ENCODE data around the gene AATK.
A peak's percentile ranks its signal among the peaks of the same experiment; 100 is the strongest.

AATK gene

DNA sequence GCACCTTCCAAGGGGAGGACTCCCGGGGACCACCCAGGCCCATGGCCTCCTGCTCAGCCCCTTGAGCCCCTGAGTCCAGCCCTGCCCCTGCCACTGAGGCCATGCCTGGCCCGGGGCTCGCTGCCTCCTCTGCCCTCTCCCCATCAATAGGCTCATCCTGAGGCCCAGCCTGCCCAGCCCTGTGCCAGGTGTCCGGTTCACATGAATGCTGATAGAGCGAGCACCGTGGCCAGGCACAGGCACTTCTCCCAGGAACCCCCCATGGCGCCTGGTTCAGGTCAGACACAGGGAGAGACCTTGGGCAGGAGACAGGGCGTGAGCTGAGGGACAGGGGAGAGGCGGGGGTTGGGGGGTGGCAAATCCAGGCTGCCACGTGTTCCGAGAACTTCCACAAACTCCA is 3.5 kb downstream of the AATK start:
- Histone ChIP-seq H3K4me1 (ENCODE audit: control insufficient read depth in 2 of 2, insufficient read depth in 2 of 2, low read length in 2 of 2) (peaks cover 0 to 3% of the 10 kb centered on the region in 2 donors), H3K27me3 (ENCODE audit: control insufficient read depth in 2 of 2, insufficient read depth in 2 of 2, low read length in 2 of 2) (peaks cover 6 to 17% of the 10 kb centered on the region in 2 donors), H3K27ac (ENCODE audit: low read depth in 2 of 2, low read length in 2 of 2) (no peak overlapping the region), H3K36me3 (ENCODE audit: control insufficient read depth in 2 of 2, insufficient read depth in 2 of 2, low read length in 2 of 2) (no peaks in the 10 kb centered on the region), H3K9ac (ENCODE audit: low read depth in 1 of 2, low read length in 2 of 2) (no peak overlapping the region), H3K9me3 (ENCODE audit: control insufficient read depth in 2 of 2, low read length in 2 of 2) (no peaks in the 10 kb centered on the region), H3K4me3 (ENCODE audit: low read length in 2 of 2) (no peak overlapping the region)

DNA sequence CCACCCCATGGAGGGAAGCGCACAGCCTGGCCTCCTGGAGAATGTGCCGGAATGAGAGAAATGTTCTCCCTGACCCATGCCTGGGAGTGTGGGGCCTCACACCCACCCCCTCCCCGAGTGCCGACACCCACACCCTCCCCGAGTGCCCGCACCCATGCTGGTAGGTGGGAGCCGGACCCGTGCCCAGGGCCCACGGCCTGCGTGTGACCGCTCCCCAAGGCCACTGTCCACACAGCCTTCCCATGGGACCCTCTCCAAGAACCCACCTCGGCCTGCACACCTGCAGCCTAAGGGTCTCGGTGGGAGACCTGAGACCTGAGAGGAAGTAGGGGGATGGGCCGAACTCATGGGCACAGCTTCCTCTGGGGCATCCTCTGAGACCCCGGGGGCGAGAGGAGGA is 4.0 kb downstream of the AATK start:
- no peak overlapping the region for H3K27ac ChIP-seq (ENCODE audit: low read depth in 2 of 2, low read length in 2 of 2)
- H3K27me3 ChIP-seq (ENCODE audit: control insufficient read depth in 2 of 2, insufficient read depth in 2 of 2, low read length in 2 of 2), result peaks cover 6 to 16% of the 10 kb centered on the region in 2 donors
- no peaks in the 10 kb centered on the region for H3K36me3 ChIP-seq (ENCODE audit: control insufficient read depth in 2 of 2, insufficient read depth in 2 of 2, low read length in 2 of 2)
- H3K9me3 ChIP-seq (ENCODE audit: control insufficient read depth in 2 of 2, low read length in 2 of 2), result no peaks in the 10 kb centered on the region
- H3K4me3 ChIP-seq (ENCODE audit: low read length in 2 of 2), result no peak overlapping the region
- no peak overlapping the region for H3K9ac ChIP-seq (ENCODE audit: low read depth in 1 of 2, low read length in 2 of 2)
- H3K4me1 ChIP-seq (ENCODE audit: control insufficient read depth in 2 of 2, insufficient read depth in 2 of 2, low read length in 2 of 2), result peaks cover 0 to 3% of the 10 kb centered on the region in 2 donors

DNA sequence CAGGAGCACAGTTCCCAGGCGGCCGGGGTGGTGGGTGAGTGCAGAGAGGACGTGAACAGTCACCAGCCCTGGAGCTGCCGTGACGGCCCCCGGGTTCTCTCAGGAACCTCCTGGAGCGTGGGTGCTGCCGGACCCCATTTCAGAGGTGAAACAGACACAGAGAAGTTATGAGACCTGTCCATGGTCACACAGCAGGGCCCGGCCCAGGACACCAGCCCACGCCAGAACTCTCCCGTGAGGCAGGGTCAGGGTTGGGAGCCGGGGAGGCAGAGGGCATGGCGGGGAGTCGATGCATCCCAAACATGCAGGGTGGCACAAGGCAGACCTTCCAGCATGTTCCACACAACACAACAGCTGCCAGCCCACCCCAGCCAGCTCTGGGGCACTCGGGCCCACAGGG is 4.5 kb downstream of the AATK start:
- Histone ChIP-seq H3K4me3 (ENCODE audit: low read length in 2 of 2) (no peak overlapping the region), H3K36me3 (ENCODE audit: control insufficient read depth in 2 of 2, insufficient read depth in 2 of 2, low read length in 2 of 2) (no peaks in the 10 kb centered on the region), H3K9me3 (ENCODE audit: control insufficient read depth in 2 of 2, low read length in 2 of 2) (no peaks in the 10 kb centered on the region), H3K4me1 (ENCODE audit: control insufficient read depth in 2 of 2, insufficient read depth in 2 of 2, low read length in 2 of 2) (peaks cover 0 to 3% of the 10 kb centered on the region in 2 donors), H3K27me3 (ENCODE audit: control insufficient read depth in 2 of 2, insufficient read depth in 2 of 2, low read length in 2 of 2) (peaks cover 6 to 12% of the 10 kb centered on the region in 2 donors), H3K27ac (ENCODE audit: low read depth in 2 of 2, low read length in 2 of 2) (no peak overlapping the region), H3K9ac (ENCODE audit: low read depth in 1 of 2, low read length in 2 of 2) (no peak overlapping the region)

DNA sequence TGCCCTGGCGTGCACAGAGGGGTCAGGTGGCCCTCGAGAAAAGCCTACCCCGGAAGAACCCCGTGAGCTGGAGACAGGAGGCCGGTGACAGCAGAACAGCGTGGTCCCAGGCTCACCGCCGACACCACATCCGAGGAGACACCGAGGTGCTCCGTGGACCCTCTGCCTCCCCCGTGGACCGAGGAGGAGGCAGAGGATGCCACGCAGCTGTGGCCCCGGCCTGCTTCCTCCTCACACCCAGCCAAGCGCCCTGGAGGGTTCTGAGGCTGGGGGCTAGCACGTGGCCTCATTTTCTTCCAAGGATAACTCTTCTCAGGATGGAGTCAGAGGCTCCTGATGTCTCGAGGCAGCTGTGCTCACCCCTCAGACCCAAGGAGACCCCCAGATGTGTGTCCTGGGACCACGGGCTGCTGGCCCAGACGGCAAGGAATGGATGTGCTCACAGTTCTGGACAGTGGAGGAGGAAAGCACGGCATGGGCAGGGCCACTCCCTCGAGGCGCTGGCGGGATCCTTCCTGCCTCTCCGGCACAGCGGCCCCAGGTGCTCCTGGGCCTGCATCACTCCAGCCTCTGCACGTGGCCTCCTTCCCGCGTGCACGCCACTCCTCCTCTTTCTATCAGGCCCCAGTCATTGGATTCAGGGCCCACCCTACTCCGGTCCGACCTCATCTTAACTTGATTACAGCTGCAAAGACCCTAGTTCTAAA is 5.1 kb downstream of the AATK start:
- no peak overlapping the region for H3K27ac ChIP-seq (ENCODE audit: low read depth in 2 of 2, low read length in 2 of 2)
- H3K9ac ChIP-seq (ENCODE audit: low read depth in 1 of 2, low read length in 2 of 2), result no peak overlapping the region

DNA sequence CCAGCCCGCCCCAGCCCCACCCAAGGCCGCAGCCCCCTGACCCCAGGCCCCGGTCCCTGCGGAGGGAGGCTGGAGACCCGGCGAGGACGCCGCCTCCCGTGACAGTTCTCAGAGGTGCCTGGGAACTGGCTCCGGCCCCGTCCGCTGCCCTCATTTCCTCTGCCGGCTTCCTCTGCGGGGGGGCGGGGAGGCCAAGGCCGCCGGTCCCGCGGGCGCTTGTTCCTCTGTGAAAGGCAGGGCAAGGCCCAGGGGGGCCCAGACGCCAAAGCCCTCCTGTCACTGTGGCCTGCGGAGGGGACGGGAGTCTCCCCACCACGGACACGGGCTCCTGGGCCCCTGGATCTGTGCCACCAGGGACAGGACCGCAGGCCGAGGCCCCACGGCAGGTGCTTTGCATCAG is 5.7 kb downstream of the AATK start:
- Histone ChIP-seq H3K27me3 (ENCODE audit: control insufficient read depth in 2 of 2, insufficient read depth in 2 of 2, low read length in 2 of 2) (peaks cover 6 to 7% of the 10 kb centered on the region in 2 donors), H3K27ac (ENCODE audit: low read depth in 2 of 2, low read length in 2 of 2) (no peak overlapping the region), H3K9me3 (ENCODE audit: control insufficient read depth in 2 of 2, low read length in 2 of 2) (no peaks in the 10 kb centered on the region), H3K9ac (ENCODE audit: low read depth in 1 of 2, low read length in 2 of 2) (no peak overlapping the region), H3K36me3 (ENCODE audit: control insufficient read depth in 2 of 2, insufficient read depth in 2 of 2, low read length in 2 of 2) (no peaks in the 10 kb centered on the region), H3K4me3 (ENCODE audit: low read length in 2 of 2) (no peak overlapping the region), H3K4me1 (ENCODE audit: control insufficient read depth in 2 of 2, insufficient read depth in 2 of 2, low read length in 2 of 2) (no peaks in the 10 kb centered on the region)

More for the DNA sequence above, 5.1 kb downstream of the AATK start:
- H3K36me3 ChIP-seq (ENCODE audit: control insufficient read depth in 2 of 2, insufficient read depth in 2 of 2, low read length in 2 of 2), result no peaks in the 10 kb centered on the region
- H3K27me3 ChIP-seq (ENCODE audit: control insufficient read depth in 2 of 2, insufficient read depth in 2 of 2, low read length in 2 of 2), result peaks cover 6 to 11% of the 10 kb centered on the region in 2 donors
- H3K4me1 ChIP-seq (ENCODE audit: control insufficient read depth in 2 of 2, insufficient read depth in 2 of 2, low read length in 2 of 2), result peaks cover 0 to 3% of the 10 kb centered on the region in 2 donors
- H3K4me3 ChIP-seq (ENCODE audit: low read length in 2 of 2), result no peak overlapping the region
- no peaks in the 10 kb centered on the region for H3K9me3 ChIP-seq (ENCODE audit: control insufficient read depth in 2 of 2, low read length in 2 of 2)

DNA sequence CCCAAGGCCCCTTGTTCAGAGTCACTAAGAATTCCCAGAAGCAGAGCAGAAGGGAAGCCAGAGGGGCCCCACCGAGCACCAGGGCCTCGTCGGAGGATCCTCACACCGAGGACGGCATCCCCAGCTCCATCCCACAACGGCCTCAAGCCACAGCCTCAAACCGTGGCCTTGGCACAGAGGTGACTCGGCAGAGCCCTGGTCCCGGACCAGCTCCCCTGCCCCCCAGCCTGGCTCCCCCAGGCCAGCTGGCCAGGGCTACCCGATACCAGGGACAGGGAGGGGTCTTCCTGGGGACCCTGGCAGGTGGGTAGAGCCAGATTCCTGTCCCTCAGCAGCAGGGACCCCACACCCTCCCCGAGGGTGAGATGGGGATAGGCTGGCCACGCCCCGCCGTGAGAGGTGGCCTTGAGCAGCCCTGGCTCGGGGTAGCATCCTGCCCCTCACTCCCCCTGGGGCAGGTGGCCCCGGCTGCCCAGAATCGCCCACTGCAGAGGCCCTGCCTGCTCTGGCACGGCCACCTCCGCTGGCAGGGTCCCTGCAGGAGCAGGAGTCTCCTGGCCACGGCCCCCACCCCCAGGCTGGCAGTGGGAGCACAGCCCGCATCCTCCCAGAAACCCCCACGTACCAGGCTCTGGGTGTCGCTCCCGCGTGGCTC is 6.3 kb downstream of the AATK start:
- peaks cover under 1 to 3% of the 10 kb centered on the region in 2 donors for H3K27me3 ChIP-seq (ENCODE audit: control insufficient read depth in 2 of 2, insufficient read depth in 2 of 2, low read length in 2 of 2)
- H3K4me1 ChIP-seq (ENCODE audit: control insufficient read depth in 2 of 2, insufficient read depth in 2 of 2, low read length in 2 of 2), result no peaks in the 10 kb centered on the region
- H3K27ac ChIP-seq (ENCODE audit: low read depth in 2 of 2, low read length in 2 of 2), result no peak overlapping the region
- no peaks in the 10 kb centered on the region for H3K36me3 ChIP-seq (ENCODE audit: control insufficient read depth in 2 of 2, insufficient read depth in 2 of 2, low read length in 2 of 2)
- H3K9me3 ChIP-seq (ENCODE audit: control insufficient read depth in 2 of 2, low read length in 2 of 2), result no peaks in the 10 kb centered on the region
- no peak overlapping the region for H3K9ac ChIP-seq (ENCODE audit: low read depth in 1 of 2, low read length in 2 of 2)
- H3K4me3 ChIP-seq (ENCODE audit: low read length in 2 of 2), result peak overlapping the region in 1 of 2 donors; percentile 35

DNA sequence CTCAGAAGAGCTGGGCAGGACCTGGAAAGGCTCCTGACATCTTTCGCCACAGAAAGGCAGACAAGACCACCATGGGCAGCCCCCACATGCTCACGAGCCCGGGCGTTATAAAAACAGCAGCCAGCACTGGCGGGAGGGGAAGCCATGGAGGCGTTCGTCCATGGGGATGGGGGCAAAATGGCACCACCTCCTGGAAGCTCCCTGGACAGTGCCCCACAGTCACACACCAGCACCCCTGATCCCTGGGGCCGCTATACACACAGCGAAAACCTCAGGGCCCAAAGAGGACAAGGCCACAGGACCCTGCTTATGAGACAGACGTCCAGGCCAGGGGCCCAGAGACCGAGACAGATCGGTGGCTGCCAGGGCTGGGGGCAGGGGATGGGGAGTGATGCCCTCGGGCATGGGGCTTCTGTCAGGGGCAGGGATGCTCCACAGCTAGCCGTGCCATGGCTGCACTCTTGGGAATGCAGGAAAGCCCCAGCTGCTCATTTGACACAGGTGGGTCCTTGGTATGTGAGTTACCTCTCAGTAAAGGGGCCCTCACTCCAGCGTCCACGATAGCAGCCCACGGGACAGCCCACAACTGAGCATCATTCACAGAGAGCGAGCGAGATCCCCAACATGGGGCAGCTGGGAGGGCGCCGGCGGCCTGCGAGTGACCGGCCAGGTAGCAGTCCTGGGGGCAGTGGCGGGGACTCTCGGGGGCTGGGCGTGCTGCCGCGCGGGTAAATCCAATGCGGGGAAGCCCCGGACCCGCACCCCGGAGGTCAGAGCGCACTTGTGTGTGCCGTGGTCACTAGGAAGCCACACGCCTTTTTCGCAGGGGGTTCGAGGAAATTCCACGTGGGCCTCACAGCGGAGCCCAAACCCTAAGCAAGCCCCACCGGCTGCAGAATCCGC is 7.1 kb downstream of the AATK start:
- Histone ChIP-seq H3K27ac (ENCODE audit: low read depth in 2 of 2, low read length in 2 of 2) (no peak overlapping the region), H3K27me3 (ENCODE audit: control insufficient read depth in 2 of 2, insufficient read depth in 2 of 2, low read length in 2 of 2) (peaks cover 0 to 1% of the 10 kb centered on the region in 2 donors), H3K4me3 (ENCODE audit: low read length in 2 of 2) (no peak overlapping the region), H3K9ac (ENCODE audit: low read depth in 1 of 2, low read length in 2 of 2) (no peak overlapping the region), H3K9me3 (ENCODE audit: control insufficient read depth in 2 of 2, low read length in 2 of 2) (no peaks in the 10 kb centered on the region), H3K36me3 (ENCODE audit: control insufficient read depth in 2 of 2, insufficient read depth in 2 of 2, low read length in 2 of 2) (no peaks in the 10 kb centered on the region), H3K4me1 (ENCODE audit: control insufficient read depth in 2 of 2, insufficient read depth in 2 of 2, low read length in 2 of 2) (no peaks in the 10 kb centered on the region)

DNA sequence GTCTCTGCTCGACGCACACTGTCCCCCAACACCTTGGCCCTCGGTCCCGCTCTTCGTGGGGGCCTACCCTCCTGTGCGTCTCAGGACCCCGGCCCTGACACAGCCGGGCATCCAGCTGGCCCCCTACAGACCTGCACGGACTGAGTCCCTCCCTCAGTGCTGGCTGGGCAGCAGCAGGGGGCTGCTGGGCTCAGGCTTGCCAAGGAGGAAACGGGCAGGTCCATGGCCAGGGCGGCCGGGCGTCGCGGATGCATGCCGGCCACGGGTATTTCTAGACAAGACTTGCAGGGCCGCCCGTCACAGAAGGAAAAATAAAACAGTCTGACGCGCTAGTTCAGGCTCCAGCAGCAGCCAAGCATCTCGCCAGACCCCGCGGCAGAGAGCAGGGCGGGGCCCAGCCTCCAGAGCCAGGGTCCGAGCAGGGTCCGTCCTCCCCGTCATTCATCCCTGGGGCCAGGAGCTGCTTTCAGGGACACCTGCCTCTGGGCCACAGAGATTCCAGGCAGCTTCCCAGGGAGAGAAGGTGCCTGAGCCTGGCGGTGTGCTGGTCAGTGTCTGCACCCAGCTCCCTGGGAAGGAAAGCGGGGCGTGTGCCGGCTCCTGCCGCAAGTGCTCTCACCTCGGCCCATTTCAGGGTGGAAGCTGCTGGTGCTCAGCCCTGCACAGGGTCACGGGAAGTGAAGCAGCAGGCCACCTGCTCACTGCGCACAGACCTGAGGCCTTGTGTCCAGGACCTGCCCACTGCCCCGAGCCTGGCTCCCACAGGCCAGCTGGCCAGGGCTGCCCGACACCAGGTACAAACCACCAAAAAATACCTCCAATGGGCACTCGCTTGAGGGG is 8.0 kb downstream of the AATK start:
- H3K4me3 ChIP-seq (ENCODE audit: low read length in 2 of 2), result no peak overlapping the region

DNA sequence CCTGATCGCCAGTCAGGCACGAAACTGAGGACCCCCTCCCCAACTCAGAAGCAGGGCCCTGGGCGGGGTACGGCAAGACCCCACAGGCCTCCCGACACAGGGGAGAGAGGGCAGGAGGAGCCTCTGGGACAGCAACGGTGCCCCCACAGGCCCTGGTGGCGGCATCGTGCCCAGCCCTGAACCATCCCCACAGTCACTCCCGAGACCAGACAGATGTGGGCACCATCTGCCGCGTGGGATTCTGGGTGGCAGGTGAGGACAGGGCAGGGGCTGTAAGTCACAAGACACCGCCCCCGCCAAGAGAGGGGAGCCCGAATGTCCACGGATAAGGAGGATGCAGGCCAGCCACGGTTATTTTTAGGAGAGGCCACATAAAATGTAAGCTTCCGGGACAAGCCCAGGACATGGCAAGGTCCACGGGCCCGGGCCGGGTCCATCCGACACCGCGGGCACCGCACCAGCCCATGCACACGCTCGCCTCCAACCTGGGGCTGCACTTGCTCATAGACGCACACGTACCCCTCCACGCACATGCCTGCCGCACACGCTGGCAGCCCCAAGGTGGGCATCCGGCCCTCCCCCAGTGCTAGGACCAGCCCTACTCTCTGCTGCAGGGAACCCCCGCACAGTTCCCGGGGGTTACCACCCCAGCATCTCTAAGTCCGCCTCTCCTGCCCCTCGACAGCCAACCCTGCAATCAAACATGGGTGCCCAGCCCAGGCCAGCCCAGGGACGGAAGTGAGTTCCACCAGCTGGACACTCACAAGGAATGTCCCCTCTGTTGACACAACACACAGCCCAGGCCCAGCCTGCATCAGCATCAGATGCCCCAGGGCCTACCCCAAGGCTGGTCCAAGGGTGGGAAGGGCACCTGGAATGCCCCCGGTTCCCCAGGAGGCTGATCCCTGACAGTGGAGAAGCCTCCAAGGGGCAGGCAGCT is 8.9 kb downstream of the AATK start:
- H3K27me3 ChIP-seq (ENCODE audit: control insufficient read depth in 2 of 2, insufficient read depth in 2 of 2, low read length in 2 of 2), result no peaks in the 10 kb centered on the region
- H3K36me3 ChIP-seq (ENCODE audit: control insufficient read depth in 2 of 2, insufficient read depth in 2 of 2, low read length in 2 of 2), result no peaks in the 10 kb centered on the region
- no peaks in the 10 kb centered on the region for H3K9me3 ChIP-seq (ENCODE audit: control insufficient read depth in 2 of 2, low read length in 2 of 2)
- H3K4me1 ChIP-seq (ENCODE audit: control insufficient read depth in 2 of 2, insufficient read depth in 2 of 2, low read length in 2 of 2), result no peaks in the 10 kb centered on the region
- H3K9ac ChIP-seq (ENCODE audit: low read depth in 1 of 2, low read length in 2 of 2), result no peak overlapping the region
- no peak overlapping the region for H3K27ac ChIP-seq (ENCODE audit: low read depth in 2 of 2, low read length in 2 of 2)
- H3K4me3 ChIP-seq (ENCODE audit: low read length in 2 of 2), result no peak overlapping the region

More for the DNA sequence above, 8.0 kb downstream of the AATK start:
- Histone ChIP-seq H3K36me3 (ENCODE audit: control insufficient read depth in 2 of 2, insufficient read depth in 2 of 2, low read length in 2 of 2) (no peaks in the 10 kb centered on the region), H3K9ac (ENCODE audit: low read depth in 1 of 2, low read length in 2 of 2) (no peak overlapping the region), H3K27ac (ENCODE audit: low read depth in 2 of 2, low read length in 2 of 2) (no peak overlapping the region), H3K27me3 (ENCODE audit: control insufficient read depth in 2 of 2, insufficient read depth in 2 of 2, low read length in 2 of 2) (no peaks in the 10 kb centered on the region), H3K4me1 (ENCODE audit: control insufficient read depth in 2 of 2, insufficient read depth in 2 of 2, low read length in 2 of 2) (no peaks in the 10 kb centered on the region), H3K9me3 (ENCODE audit: control insufficient read depth in 2 of 2, low read length in 2 of 2) (no peaks in the 10 kb centered on the region)
